ENCODE measurements around the gene AP1B1. TPM values are rescaled to one million over a fixed set of nuclear protein-coding genes. Genes with fewer than 3 reads are reported as not detected.
A peak's percentile ranks its signal among the peaks of the same experiment; 100 is the strongest.

AP1B1 gene
- total RNA-seq, 1 experiment from 2014 or later = 88.9 TPM

DNA sequence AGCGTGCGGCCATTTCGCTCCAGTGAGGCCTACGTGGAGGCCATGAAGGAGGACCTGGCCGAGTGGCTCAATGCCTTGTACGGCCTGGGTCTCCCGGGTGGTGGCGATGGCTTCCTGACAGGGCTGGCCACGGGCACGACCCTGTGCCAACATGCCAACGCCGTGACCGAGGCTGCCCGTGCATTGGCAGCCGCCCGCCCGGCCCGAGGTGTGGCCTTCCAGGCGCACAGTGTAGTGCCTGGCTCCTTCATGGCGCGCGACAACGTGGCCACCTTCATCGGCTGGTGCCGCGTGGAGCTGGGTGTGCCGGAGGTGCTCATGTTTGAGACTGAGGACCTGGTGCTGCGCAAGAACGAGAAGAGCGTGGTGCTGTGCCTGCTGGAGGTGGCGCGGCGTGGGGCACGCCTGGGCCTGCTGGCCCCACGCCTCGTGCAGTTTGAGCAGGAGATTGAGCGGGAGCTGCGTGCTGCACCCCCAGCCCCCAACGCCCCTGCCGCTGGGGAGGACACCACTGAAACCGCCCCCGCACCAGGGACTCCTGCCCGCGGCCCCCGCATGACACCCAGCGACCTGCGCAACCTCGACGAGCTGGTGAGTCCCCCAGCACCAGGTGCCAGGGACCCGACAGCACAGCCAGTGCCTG lies 80.1 kb downstream of the AP1B1 start:
- no peaks in the 10 kb centered on the region for H3K9me3 Mint-ChIP-seq (ENCODE audit: low read depth, unreplicated experiment)
- intact Hi-C loops (cut with micrococcal nuclease; ENCODE audit: unreplicated experiment) = no loop called here
- peaks cover 2% of the 10 kb centered on the region for H3K27me3 Mint-ChIP-seq (ENCODE audit: unreplicated experiment)
- peak overlapping the region; percentile 81 for H3K4me3 Mint-ChIP-seq (ENCODE audit: low read depth, unreplicated experiment)
- CTCF ChIA-PET = no interaction called here
- TF ChIP-seq, protein P1, sequence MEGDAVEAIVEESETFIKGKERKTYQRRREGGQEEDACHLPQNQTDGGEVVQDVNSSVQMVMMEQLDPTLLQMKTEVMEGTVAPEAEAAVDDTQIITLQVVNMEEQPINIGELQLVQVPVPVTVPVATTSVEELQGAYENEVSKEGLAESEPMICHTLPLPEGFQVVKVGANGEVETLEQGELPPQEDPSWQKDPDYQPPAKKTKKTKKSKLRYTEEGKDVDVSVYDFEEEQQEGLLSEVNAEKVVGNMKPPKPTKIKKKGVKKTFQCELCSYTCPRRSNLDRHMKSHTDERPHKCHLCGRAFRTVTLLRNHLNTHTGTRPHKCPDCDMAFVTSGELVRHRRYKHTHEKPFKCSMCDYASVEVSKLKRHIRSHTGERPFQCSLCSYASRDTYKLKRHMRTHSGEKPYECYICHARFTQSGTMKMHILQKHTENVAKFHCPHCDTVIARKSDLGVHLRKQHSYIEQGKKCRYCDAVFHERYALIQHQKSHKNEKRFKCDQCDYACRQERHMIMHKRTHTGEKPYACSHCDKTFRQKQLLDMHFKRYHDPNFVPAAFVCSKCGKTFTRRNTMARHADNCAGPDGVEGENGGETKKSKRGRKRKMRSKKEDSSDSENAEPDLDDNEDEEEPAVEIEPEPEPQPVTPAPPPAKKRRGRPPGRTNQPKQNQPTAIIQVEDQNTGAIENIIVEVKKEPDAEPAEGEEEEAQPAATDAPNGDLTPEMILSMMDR (IDR thresholded peaks at IDR 0.05; ENCODE audit: unreplicated experiment) = no peak
- no peak overlapping the region for H3K27ac Mint-ChIP-seq (ENCODE audit: unreplicated experiment)
- no peak for DNase-seq
- H3K4me1 Mint-ChIP-seq (ENCODE audit: low read depth, unreplicated experiment) = peaks cover 28% of the 10 kb centered on the region
- peaks cover 59% of the 10 kb centered on the region for H3K36me3 Mint-ChIP-seq (ENCODE audit: insufficient read depth, unreplicated experiment)
- no TSS peak for BruUV-seq (replicated peaks)

DNA sequence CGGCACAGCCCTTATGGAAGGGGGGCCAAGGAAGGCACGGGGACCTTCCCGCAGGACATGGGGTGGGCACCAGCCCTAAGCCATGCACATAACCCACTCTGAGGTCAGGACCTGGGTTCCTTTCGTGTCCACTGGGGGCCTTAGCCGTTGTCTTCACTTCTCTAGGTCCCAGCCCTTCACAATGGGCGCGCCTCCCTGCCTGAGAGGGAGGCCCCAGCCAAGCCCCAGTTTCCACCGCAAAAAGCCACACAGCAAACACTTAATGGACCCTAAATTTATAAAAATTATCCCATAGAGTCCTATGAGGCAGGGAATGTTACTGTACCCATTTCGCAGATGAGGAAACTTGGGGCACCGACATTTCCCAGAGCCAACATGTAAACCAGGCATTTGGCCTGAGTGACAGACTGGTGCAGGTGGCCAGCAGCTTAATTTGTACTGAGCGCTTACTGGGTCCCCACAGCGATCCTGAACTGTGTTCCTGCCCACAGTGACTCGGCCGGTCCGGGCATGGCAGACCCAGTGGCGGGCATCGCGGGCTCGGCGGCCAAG lies 80.7 kb downstream of the AP1B1 start:
- no peak for DNase-seq
- Mint-ChIP-seq H3K9me3 (ENCODE audit: low read depth, unreplicated experiment) (no peaks in the 10 kb centered on the region), H3K36me3 (ENCODE audit: insufficient read depth, unreplicated experiment) (peaks cover 56% of the 10 kb centered on the region), H3K4me3 (ENCODE audit: low read depth, unreplicated experiment) (peak overlapping the region; percentile 81), H3K27me3 (ENCODE audit: unreplicated experiment) (no peaks in the 10 kb centered on the region), H3K27ac (ENCODE audit: unreplicated experiment) (peak overlapping the region; percentile 76), H3K4me1 (ENCODE audit: low read depth, unreplicated experiment) (peaks cover 28% of the 10 kb centered on the region)
- intact Hi-C loops (cut with micrococcal nuclease; ENCODE audit: unreplicated experiment) = no loop called here
- BruUV-seq (replicated peaks) = no TSS peak
- TF ChIP-seq, protein P1 (IDR thresholded peaks at IDR 0.05; ENCODE audit: unreplicated experiment) = no peak
- CTCF ChIA-PET = no interaction called here

DNA sequence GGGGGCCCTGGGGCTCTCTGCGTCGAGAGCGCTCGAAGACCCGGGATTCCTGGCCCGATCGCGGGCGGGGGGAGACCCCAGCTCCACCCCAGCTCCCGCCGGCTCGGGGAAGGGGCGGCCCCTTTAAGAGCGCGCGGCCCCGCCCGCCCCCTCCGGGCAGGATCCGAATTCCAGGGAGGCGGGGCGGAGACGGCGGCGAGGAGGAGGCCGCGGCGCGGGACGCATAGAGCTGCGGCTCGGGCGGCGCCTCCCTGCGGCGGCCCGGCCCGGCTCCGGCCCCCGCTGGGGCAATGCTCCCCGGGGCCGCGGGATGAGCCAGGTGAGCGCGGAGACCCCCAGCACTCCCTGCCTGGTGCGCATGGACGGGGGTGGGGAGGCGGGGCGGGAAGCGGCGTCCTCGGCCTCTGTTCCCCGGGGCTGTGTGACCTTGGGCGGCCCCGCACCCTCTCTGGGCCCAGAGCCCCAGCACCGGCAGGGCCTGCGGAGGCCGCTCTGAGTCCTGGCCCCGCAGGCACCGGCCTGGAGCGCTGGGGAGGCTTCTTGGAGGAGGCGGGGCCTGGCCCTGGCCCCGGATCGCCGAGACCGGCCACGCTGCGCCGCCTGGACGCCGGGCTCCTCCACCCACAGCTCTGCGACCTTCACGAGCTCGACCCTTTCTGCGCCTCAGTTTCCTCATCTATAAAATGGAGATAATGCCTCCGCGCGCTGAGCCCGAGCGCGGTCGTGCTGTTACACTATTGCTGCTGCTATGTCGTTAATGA lies 81.4 kb downstream of the AP1B1 start:
- TF ChIP-seq, protein P1 (IDR thresholded peaks at IDR 0.05; ENCODE audit: unreplicated experiment) = no peak
- BruUV-seq (replicated peaks) = no TSS peak
- peak overlapping the region; percentile 76 for H3K27ac Mint-ChIP-seq (ENCODE audit: unreplicated experiment)
- H3K9me3 Mint-ChIP-seq (ENCODE audit: low read depth, unreplicated experiment) = no peaks in the 10 kb centered on the region
- intact Hi-C loops (cut with micrococcal nuclease; ENCODE audit: unreplicated experiment) = no loop called here
- peak overlapping the region; percentile 81 for H3K4me3 Mint-ChIP-seq (ENCODE audit: low read depth, unreplicated experiment)
- H3K27me3 Mint-ChIP-seq (ENCODE audit: unreplicated experiment) = no peaks in the 10 kb centered on the region
- peak; percentile 88 for DNase-seq
- CTCF ChIA-PET = interaction anchor here (0.6 to 1.2 kb wide), 3 partner anchors 10 to 92 kb away, joined by 3 to 6 read pairs (median 3); no protein-coding TSS in a partner anchor
- peaks cover 28% of the 10 kb centered on the region for H3K4me1 Mint-ChIP-seq (ENCODE audit: low read depth, unreplicated experiment)
- H3K36me3 Mint-ChIP-seq (ENCODE audit: insufficient read depth, unreplicated experiment) = peaks cover 55% of the 10 kb centered on the region

DNA sequence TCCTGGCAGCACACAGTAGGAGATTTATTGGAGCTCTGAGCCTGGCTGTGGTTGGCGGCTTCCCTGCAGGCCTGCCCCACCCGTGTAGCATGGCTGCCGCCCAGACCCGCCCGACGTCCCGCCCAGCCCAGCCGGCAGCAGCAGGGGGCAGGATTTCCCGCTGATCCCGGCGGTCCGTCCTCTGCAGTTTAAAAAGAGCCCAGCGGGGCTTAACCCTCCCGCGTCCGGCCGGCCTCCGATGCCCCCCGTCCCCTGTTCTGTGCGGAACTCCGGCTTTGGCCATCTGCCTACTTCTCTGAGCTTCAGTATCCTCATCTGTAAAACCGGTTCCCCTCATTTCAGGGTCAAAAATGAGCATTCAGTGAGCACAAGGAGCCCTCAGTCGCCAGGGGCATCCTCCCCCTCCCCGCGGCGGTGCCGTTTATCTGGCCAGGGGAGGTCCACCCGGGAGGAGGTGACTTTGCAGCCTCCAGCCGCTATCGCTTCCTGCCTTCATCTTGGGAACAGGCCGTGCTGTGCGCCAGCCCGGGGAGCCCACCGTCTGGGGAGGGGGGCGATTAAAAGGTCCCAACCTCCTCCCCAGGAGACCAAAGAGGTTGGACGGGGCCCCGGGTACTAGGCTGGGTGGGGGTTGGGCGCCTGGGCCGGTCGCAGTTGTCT lies 82.1 kb downstream of the AP1B1 start, which contains the start of gene GAS2L1:
Gene GAS2L1, plus strand, starts transcription at position 476 of the 660 bp plus-strand sequence. CDS start 1,456 bp downstream, outside the sequence.
- BruUV-seq (replicated peaks) = no TSS peak
- Mint-ChIP-seq H3K27ac (ENCODE audit: unreplicated experiment) (peak within 1 kb of the TSS; percentile 76), H3K4me3 (ENCODE audit: low read depth, unreplicated experiment) (peak within 1 kb of the TSS; percentile 81), H3K9me3 (ENCODE audit: low read depth, unreplicated experiment) (no peaks in the 10 kb centered on the region), H3K4me1 (ENCODE audit: low read depth, unreplicated experiment) (peaks cover 24% of the 10 kb centered on the region), H3K27me3 (ENCODE audit: unreplicated experiment) (no peaks in the 10 kb centered on the region), H3K36me3 (ENCODE audit: insufficient read depth, unreplicated experiment) (peaks cover 59% of the 10 kb centered on the region)
- CTCF ChIA-PET = interaction anchor here (0.7 to 1.2 kb wide), 4 partner anchors 9 to 1200 kb away, joined by 3 to 6 read pairs (median 4); no protein-coding TSS in a partner anchor
- peak; percentile 88 for DNase-seq
- TF ChIP-seq, protein P1 (IDR thresholded peaks at IDR 0.05; ENCODE audit: unreplicated experiment) = peak; percentile 62
- intact Hi-C loops (cut with micrococcal nuclease; ENCODE audit: unreplicated experiment) = no loop called here

All from Calu3 (cell line).